Kidney (tissue), 14 donors: Measurements from ENCODE around the gene LPCAT2. TPM values are rescaled to one million over a fixed set of nuclear protein-coding genes. Genes with fewer than 3 reads are reported as not detected.

Source experiments
- DNase-seq, 5 donors: peaks; one replicate each; pipeline ENCODE4 v3.0.0-alpha.2; 2013 to 2020
- FAIRE-seq: peaks from 2 replicates; lab custom pipeline; 2012; peaks lifted over from hg19 to GRCh38; lab: Jason Lieb, UNC
- H3K27ac ChIP-seq, 2 donors: one replicate each; pipeline ENCODE4 v1.7.0; 2013; ENCODE audit warnings: low read depth in 2 of 2, low read length in 2 of 2, inconsistent platforms in 1 of 2
- H3K27me3 ChIP-seq: one replicate; pipeline ENCODE4 v1.7.1; 2013; ENCODE audit warnings: low read length, inconsistent platforms; ENCODE audit not compliant: control insufficient read depth, insufficient read depth
- H3K36me3 ChIP-seq, 3 donors: one replicate each; pipeline versions ENCODE4 v1.7.0 to v1.7.1; 2013; ENCODE audit warnings: low read length in 3 of 3, control low read depth in 1 of 3, inconsistent platforms in 1 of 3; ENCODE audit not compliant: insufficient read depth in 3 of 3, control insufficient read depth in 2 of 3
- H3K4me1 ChIP-seq, 3 donors: one replicate each; pipeline versions ENCODE4 v1.7.0 to v1.7.1; 2013; ENCODE audit warnings: low read length in 3 of 3, inconsistent platforms in 1 of 3, low read depth in 1 of 3; ENCODE audit not compliant: control insufficient read depth in 2 of 3, insufficient read depth in 2 of 3
- H3K4me3 ChIP-seq, 3 donors: one replicate each; pipeline versions ENCODE4 v1.7.0 to v1.8.1; 2013; ENCODE audit warnings: low read length in 3 of 3, control low read depth in 1 of 3, inconsistent platforms in 1 of 3
- H3K9ac ChIP-seq, 3 donors: one replicate each; pipeline versions ENCODE4 v1.7.0 to v1.7.1; 2013; ENCODE audit warnings: low read length in 3 of 3, control low read depth in 1 of 3, inconsistent platforms in 1 of 3
- H3K9me3 ChIP-seq, 3 donors: one replicate each; pipeline versions ENCODE4 v1.7.0 to v1.7.1; 2013; ENCODE audit warnings: low read length in 3 of 3, control low read depth in 1 of 3, inconsistent platforms in 1 of 3; ENCODE audit not compliant: control insufficient read depth in 2 of 3, insufficient read depth in 1 of 3
- intact Hi-C: fragments of 100-400 bp; cut with DNase I; formaldehyde crosslinking; loops from one replicate; pipeline ENCODE4 v1.11.1; 2022
- polyA plus RNA-seq: library from polyadenylated mRNA; stranded (reverse); fragments of 350-450 nt; fragmentation: Illumina TruSeq; extraction: RNeasy Lipid Tissue Mini Kit (QIAGEN cat#74804); gene quantifications from one replicate; pipeline ENCODE4 v1.2.3, GENCODE V29; 2014; ENCODE audit warnings: low read depth, low replicate concordance; ENCODE audit not compliant: insufficient read depth
- total RNA-seq: library from RNA; stranded (reverse); fragmentation: NEBNext Ultra II Directional; extraction: Animal tissue kit (Norgen Biotek cat#: 25700); gene quantifications from one replicate; pipeline ENCODE4 v1.2.1, GENCODE V29; 2021
- TF ChIP-seq, protein P1 (sequence below): IDR thresholded peaks from 3 replicates; pipeline ENCODE4 v1.5.1; 2012; ENCODE audit warnings: mild to moderate bottlenecking, moderate library complexity, borderline replicate concordance; ENCODE audit not compliant: insufficient read depth; ENCODE audit errors: extremely low read depth
- donor health status: control.
- donor health status: control.
- donor health status: control.
- donor health status: control.
- donor health status: control.
- donor health status: DM: yes; HTN: yes; CAD: no.
- donor health status: Normal renal cell carcinoma (clear cell type).

LPCAT2 gene
- total and polyA plus RNA-seq, 2 donors from 2014 or later = 7.7 to 20.6 TPM

DNA sequence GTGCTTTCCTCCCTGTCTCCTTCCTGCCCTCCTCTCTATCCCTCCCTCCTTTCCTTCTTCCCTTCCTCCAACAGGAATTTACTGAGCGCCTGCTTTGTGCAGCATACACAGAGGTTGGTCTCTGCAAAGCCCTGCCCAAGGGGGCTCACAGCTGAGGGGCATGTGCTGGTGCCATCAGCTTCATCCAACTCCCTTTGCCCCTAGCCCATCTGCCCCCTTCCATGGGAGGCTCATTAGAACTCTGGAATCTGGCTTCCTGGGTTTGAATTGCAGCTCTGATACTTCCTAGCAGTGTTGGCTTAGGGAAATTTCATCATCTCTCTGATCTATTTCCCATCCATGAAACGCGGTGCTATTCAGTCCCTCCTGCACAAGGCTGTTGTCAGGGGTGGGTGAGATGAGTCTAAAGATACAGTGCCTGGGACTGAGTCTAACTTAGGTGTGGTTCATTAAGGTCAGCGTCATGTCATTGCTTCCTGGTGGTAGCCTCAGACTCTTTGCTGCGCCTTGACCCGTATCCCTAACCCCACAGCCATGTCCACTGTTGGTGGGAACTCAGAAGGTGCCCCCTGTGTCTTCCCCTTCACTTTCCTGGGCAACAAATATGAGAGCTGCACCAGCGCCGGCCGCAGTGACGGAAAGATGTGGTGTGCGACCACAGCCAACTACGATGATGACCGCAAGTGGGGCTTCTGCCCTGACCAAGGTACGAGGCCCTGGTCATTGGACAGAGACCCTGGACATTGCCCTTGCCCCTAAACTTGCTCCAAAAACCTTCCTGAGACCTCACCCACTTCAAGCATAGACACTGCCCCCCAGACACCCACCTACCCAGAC lies 19.5 kb upstream of the LPCAT2 start:
- DNase-seq (no peak), FAIRE-seq (no peak)
- peaks cover 0 to 3% (median 0%) of the 10 kb centered on the region in 3 donors for H3K36me3 ChIP-seq
- no peak overlapping the region for H3K9ac ChIP-seq
- no peaks in the 10 kb centered on the region for H3K4me1 ChIP-seq
- TF ChIP-seq, protein P1, sequence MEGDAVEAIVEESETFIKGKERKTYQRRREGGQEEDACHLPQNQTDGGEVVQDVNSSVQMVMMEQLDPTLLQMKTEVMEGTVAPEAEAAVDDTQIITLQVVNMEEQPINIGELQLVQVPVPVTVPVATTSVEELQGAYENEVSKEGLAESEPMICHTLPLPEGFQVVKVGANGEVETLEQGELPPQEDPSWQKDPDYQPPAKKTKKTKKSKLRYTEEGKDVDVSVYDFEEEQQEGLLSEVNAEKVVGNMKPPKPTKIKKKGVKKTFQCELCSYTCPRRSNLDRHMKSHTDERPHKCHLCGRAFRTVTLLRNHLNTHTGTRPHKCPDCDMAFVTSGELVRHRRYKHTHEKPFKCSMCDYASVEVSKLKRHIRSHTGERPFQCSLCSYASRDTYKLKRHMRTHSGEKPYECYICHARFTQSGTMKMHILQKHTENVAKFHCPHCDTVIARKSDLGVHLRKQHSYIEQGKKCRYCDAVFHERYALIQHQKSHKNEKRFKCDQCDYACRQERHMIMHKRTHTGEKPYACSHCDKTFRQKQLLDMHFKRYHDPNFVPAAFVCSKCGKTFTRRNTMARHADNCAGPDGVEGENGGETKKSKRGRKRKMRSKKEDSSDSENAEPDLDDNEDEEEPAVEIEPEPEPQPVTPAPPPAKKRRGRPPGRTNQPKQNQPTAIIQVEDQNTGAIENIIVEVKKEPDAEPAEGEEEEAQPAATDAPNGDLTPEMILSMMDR = no peak
- H3K27ac ChIP-seq = no peak overlapping the region
- no peak overlapping the region for H3K4me3 ChIP-seq
- H3K27me3 ChIP-seq = no peaks in the 10 kb centered on the region
- no peaks in the 10 kb centered on the region for H3K9me3 ChIP-seq
- intact Hi-C loops = no loop called here

DNA sequence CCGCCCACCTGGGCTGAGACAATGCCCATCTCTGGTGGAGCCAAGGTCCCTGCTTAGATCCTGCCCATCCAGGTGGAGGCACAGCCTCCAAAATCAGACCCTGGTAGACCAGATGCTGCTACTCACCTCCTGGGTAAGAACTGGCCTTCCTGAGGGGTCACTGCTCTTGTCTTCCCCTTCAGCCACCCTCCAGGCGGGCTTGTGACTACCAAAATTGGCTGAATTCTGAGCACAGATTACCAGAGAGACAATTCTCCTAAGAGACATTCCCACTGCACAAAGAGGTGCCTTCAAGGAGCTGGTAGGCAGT lies 19.0 kb upstream of the LPCAT2 start:
- intact Hi-C loops = no loop called here
- FAIRE-seq (no peak), DNase-seq (peak in 1 of 5 donors; percentile 11)
- no peak overlapping the region for H3K27ac ChIP-seq
- TF ChIP-seq, protein P1 = no peak
- no peak overlapping the region for H3K4me3 ChIP-seq
- H3K9me3 ChIP-seq = no peaks in the 10 kb centered on the region
- peaks cover 0 to 5% (median 4%) of the 10 kb centered on the region in 3 donors for H3K4me1 ChIP-seq
- H3K9ac ChIP-seq = no peak overlapping the region
- H3K36me3 ChIP-seq = no peaks in the 10 kb centered on the region
- H3K27me3 ChIP-seq = no peaks in the 10 kb centered on the region

GRCh38 chr16:55490301-55490700 lies 18.6 kb upstream of the LPCAT2 start:
- H3K9ac ChIP-seq = no peak overlapping the region
- H3K27me3 ChIP-seq = no peaks in the 10 kb centered on the region
- intact Hi-C loops = no loop called here
- H3K4me3 ChIP-seq = no peak overlapping the region
- no peak for FAIRE-seq
- H3K9me3 ChIP-seq = no peaks in the 10 kb centered on the region
- H3K4me1 ChIP-seq = peaks cover 0 to 9% (median 5%) of the 10 kb centered on the region in 3 donors
- H3K27ac ChIP-seq = no peak overlapping the region
- peak in 1 of 5 donors; percentile 13 for DNase-seq
- H3K36me3 ChIP-seq = no peaks in the 10 kb centered on the region
- TF ChIP-seq, protein P1 = no peak
